Right lung (tissue), 5 donors: ENCODE measurements around the gene MCCD1. TPM values are rescaled to one million over a fixed set of nuclear protein-coding genes. Genes with fewer than 3 reads are reported as not detected.
A peak's percentile ranks its signal among the peaks of the same experiment; 100 is the strongest.

Experiments
- DNase-seq, 2 donors: peaks; one replicate each; pipeline ENCODE4 v3.0.0-alpha.2; 2013
- polyA plus RNA-seq, 5 donors: library from polyadenylated mRNA; unstranded; fragments of 120-200 nt; gene quantifications; one replicate each; pipeline versions ENCODE4 v1.2.1 to v1.2.3, GENCODE V29; 2013; ENCODE audit warnings: inconsistent platforms in 1 of 5, low replicate concordance in 1 of 5; ENCODE audit not compliant: insufficient read length in 5 of 5, insufficient read depth in 1 of 5

The MCCD1 gene
- polyA plus RNA-seq, 5 donors = 0.16 TPM; not detected in 4

DNA sequence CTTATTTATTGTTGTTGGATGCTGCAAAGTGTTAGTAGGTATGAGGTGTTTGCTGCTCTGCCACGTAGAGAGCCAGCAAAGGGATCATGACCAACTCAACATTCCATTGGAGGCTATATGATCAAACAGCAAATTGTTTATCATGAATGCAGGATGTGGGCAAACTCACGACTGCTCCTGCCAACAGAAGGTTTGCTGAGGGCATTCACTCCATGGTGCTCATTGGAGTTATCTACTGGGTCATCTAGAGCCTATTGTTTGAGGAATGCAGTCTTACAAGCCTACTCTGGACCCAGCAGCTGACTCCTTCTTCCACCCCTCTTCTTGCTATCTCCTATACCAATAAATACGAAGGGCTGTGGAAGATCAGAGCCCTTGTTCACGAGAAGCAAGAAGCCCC is 18.8 kb upstream of the MCCD1 start:
- no peak for DNase-seq

DNA sequence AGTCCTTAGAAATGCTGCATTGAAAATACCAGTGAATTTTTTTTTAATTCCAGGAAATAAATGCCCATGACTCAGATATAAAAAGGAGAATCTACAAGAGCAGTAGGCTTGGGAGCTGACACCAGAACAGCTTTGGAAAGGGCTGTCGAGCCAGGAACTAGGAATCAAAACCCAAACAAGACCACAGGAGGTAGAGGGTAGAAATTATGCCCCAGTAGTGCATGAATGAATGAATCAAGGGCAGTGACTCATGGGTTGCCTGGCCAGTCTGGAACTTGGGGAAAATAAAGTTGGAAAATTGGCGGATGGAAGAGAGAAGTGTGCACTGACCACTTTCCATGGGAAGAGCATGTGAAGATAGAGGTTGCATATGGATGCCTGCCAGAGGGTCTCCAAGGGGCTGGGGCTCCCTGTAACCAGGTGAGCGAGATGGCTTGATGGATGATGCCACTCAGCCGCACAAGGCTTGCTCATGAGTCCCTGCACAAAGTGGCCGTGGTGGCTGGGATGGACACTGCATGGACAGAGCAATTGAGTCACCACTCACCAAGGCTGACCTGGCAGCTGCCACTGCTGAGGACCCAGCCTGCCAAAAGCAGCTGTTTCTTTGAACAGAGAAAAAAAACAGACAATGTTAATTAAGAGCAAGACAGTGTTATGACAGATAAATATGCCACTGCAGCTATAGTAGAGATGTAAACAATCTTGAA is 15.2 kb upstream of the MCCD1 start:
- no peak for DNase-seq

DNA sequence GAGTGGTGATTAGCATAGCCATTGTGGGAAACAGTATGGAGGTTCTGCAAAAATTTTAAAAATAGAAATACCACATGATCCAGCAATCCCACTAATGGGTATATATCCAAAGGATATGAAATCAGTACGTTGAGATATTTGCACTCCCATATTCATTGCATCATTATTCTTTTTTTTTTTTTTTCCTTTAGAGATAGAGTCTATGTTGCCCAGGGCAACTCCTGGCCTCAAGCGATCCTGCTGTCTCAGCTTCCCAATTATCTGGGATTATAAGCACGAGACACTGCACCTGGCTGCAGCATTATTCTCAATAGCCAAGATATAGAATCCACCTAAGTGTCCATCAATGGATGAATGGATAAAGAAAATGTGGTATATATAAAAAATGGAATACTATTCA is 6.9 kb upstream of the MCCD1 start:
- no peak for DNase-seq

DNA sequence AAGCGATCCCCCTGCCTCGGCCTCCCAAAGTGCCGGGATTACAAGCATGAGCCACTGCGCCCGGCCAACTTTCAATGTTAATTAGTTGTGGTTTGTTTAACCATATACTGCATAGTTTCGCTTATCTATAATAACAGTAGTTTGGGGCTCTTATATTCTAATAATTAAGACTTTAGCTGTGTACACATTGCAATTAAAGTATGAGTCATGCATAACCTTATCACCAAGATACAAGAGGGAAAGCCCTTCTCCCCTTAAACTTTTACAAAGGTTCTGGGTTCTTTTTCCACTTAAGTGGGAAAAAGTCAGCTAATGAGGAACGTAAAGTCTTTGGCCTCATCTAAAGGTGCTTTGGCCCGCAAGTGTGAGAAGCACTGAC is 3.2 kb upstream of the MCCD1 start:
- no peak for DNase-seq

GRCh38 chr6:31525932-31526591 is 2.7 kb upstream of the MCCD1 start:
- no peak for DNase-seq

GRCh38 chr6:31528307-31528777 is 420 bp upstream of the MCCD1 start:
- DNase-seq = no peak

- no peak for DNase-seq
Observed at GRCh38 chr6:31529329-31530150, 778 bp downstream of the MCCD1 start.

DNA sequence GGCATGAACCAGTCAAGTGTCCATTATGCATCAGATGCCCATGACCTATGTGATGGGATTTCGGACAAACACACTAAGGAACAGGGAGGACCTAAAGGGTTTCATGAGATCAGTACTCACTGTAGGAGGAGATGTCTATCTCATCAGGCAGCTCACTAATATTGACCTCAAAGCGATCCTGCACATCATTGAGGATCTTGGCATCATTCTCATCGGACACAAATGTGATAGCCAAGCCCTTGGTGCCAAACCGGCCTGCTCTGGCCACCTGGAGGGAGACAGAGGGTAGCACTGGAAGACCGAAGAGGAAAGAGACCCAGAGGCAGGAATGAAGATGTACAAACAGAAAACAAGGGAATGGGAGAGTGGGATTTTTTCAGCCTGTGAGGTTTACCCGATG is 1.9 kb downstream of the MCCD1 start:
- DNase-seq = no peak

DNA sequence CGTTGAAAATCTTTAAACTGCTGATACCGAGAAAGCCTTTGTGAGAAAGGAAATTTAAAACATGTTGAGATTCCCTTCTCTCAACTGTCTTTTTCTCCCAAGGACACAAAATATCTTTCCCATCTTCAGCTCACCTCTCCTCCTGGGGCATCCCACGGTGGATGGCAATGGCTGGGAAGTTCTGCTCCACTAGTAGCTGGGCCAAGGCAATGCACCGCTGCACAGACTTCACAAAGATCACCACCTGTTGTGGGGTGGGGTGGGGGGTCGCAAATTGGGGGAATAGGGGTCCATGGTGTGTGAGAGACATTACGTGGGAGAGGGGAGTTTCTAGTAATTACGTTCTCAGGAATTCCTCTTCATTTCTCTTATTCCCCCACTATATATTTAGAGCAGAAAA is 2.4 kb downstream of the MCCD1 start:
- DNase-seq = no peak

- DNase-seq = no peak
Observed at GRCh38 chr6:31531771-31532643, 3.2 kb downstream of the MCCD1 start.

DNA sequence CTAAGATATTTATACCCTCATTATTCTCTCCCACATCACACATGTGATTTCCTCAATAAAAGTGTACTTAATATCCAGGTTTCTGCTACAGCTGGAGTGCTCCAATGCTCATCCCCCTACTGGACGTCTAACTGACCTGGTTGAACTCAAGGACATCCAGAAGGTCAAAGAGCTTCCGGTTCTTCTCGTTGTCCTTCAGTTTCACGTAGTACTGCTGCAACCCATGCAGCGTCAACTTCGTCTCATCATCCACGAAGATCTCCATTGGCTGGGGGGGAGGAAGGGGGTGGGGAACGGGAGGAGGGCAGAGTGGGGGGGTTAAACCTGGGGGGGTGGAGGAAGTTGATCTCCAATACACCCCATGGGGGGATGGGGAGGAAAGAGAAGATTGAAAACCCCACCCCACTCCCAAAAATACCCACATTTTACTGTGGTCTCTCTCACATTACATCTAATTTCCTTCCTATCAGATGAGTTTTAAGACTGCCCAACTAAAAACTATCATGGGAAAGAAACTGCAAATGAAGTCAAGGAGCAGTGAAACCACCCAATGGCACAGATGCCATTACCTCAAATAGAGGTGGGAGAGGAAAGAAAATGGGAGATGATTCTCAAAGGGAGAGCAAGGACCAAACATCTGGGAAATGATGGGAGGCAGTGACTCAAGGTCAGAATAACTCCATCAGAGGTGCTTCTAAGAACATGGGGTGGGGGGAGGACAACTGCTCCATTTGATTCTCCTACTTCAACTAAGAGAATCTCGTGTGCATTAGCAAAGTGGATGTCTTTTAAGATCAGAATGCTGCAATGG is 4.1 kb downstream of the MCCD1 start:
- DNase-seq = no peak

DNA sequence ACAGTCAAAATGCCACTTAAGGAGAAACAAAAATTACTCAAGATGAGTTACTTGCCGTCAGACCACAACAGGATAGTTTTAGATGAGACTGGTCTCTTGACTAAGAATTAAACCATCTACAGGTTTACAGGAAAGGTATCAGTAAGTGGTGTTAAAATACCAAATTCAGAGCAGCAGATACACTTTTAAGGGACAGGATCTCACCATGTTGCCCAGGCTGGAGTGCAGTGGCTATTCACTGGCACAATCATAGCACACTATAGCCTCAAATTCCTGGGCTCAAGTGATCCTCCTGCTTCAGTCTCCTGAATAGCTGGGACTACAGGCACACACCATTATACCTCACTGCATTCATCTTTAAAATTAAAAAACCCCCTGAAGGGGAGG is 4.7 kb downstream of the MCCD1 start:
- DNase-seq = no peak

GRCh38 chr6:31534011-31534410 is 5.2 kb downstream of the MCCD1 start:
- no peak for DNase-seq

DNA sequence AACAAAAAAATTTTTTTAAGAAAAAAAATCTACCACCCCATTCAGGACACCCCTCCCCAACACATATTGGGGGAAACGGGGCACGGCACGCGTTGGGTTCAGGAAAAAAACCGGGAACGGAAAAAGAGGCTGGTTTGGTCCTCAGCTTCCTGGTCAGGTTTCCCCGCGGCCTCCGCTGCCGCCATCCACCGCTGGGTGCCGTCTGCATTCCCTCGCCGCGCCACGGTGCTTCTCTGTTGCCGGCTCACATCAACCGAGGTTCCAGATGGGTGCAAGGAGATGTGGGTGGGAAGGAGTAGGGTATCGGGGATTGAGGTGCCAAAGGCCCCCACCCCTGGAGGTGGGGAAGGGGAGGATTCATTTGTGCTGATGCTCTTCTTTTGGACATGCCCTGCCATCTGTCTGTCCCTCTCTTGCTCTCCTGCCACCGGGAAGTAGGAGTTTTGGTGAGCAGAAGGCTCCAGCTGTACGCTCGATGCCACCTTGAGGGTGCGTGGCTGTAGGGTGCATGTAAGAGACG is 5.8 kb downstream of the MCCD1 start:
- DNase-seq = no peak

- no peak for DNase-seq
Observed at GRCh38 chr6:31535538-31536324, 7.0 kb downstream of the MCCD1 start.

GRCh38 chr6:31538805-31539400 is 10.1 kb downstream of the MCCD1 start:
- DNase-seq = no peak

DNA sequence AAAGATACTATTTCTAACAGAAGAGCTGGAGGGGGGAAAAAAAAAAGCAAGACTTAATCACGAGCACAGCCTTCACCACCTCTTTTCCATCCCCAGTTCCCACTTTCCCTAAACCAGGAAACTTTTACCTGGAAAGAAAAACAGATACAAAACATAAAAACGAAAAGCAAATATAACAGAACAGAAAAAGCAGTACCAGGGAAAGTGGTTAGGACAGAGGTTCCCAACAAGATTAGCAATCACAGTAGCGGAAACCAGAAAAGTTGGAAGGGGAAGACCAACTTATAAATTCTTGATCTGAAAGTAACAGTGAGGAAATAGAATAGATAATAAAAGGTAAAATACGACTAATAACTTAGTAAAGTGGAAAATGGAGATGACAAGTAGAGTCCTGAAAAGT is 11.9 kb downstream of the MCCD1 start:
- no peak for DNase-seq

- DNase-seq = peak; percentile 35 to 51
Observed at GRCh38 chr6:31541059-31541657, 12.4 kb downstream of the MCCD1 start.
